Measurements from ENCODE around the gene ATG12. TPM values are rescaled to one million over a fixed set of nuclear protein-coding genes. Genes with fewer than 3 reads are reported as not detected.
A peak's percentile ranks its signal among the peaks of the same experiment; 100 is the strongest.

The ATG12 gene
- polyA plus RNA-seq, 1 of the 3 experiments (the other 2 are of a cell fraction): 29.1 TPM

GRCh38 chr5:115842089-115842935 is 947 bp upstream of the ATG12 start:
- peak overlapping the region; percentile 88 for H3K4me2 ChIP-seq
- under 1% methylated on average over 23 of the region's 68 CpGs for WGBS (ENCODE audit: low lambda C conversion rate)
- POLR2A ChIA-PET: no interaction called here
- DNase-seq: peak; percentile 90
- H4K20me1 ChIP-seq (ENCODE audit: insufficient read depth): peaks cover 51% of the 10 kb centered on the region
- no peaks in the 10 kb centered on the region for H3K9me3 ChIP-seq
- TF ChIP-seq SIN3A (IDR thresholded peaks at IDR 0.05; ENCODE audit: borderline replicate concordance, low read depth, low read length) (peak; percentile 80; the same call in 1 of the 2 replicates), MXI1 (IDR thresholded peaks at IDR 0.05; ENCODE audit: low read depth, low read length) (peak; percentile 24), TCF12 (IDR thresholded peaks at IDR 0.05) (0 out of 2 replicates have a peak, but pooled peaks have one; percentile 4), CTCF (IDR thresholded peaks at IDR 0.05) (peak; percentile 41), FOSL2 (IDR thresholded peaks at IDR 0.05; ENCODE audit: borderline replicate concordance, low read depth) (no peak)
- H3K4me3 ChIP-seq (ENCODE audit: low read depth in 2 of 2, low read length in 1 of 2): peak overlapping the region; percentile 87 to 89
- peak overlapping the region; percentile 90 for H3K9ac ChIP-seq
- peaks cover 7 to 10% of the 10 kb centered on the region in 2 experiments for H3K36me3 ChIP-seq (replicated peaks in 1 of 2; ENCODE audit: control insufficient read depth in 1 of 2, insufficient read depth in 2 of 2, low read length in 1 of 2)
- CTCF ChIA-PET: interaction anchor here (1.0 to 2.3 kb wide), 6 partner anchors 10 to 242 kb away, joined by 3 to 18 read pairs (median 4); no protein-coding TSS in a partner anchor
- H3K27ac ChIP-seq (ENCODE audit: low read depth in 2 of 2, low read length in 1 of 2): peak overlapping the region; percentile 95 to 96
- peaks cover 9 to 21% of the 10 kb centered on the region in 2 experiments; a peak in 3 of 4 replicates for H3K4me1 ChIP-seq (ENCODE audit: control insufficient read depth in 1 of 2, insufficient read depth in 2 of 2, low read depth in 1 of 2, low read length in 1 of 2)
- peaks cover 9% of the 10 kb centered on the region for H3F3A ChIP-seq (replicated peaks; ENCODE audit: insufficient read depth)
- H3K9me2 ChIP-seq: no peaks in the 10 kb centered on the region
- peaks cover 91% of the 10 kb centered on the region for H3K79me2 ChIP-seq (ENCODE audit: insufficient read depth)
- peak overlapping the region; percentile 95 for H2AFZ ChIP-seq (ENCODE audit: low read depth)
- no peaks in the 10 kb centered on the region for H3K27me3 ChIP-seq (ENCODE audit: insufficient read depth)

GRCh38 chr5:115840873-115841272 is 492 bp downstream of the ATG12 start:
- H3K36me3 ChIP-seq (replicated peaks in 1 of 2; ENCODE audit: control insufficient read depth in 1 of 2, insufficient read depth in 2 of 2, low read length in 1 of 2): peaks cover 21 to 24% of the 10 kb centered on the region in 2 experiments
- H3K79me2 ChIP-seq (ENCODE audit: insufficient read depth): peaks cover 91% of the 10 kb centered on the region
- H3K27ac ChIP-seq (ENCODE audit: low read depth in 2 of 2, low read length in 1 of 2): peak overlapping the region; percentile 95 to 96
- ChIA-PET POLR2A (no interaction called here), CTCF (interaction anchor here (1.4 to 3.5 kb wide), 4 partner anchors 9 to 227 kb away, joined by 4 to 31 read pairs (median 6); no protein-coding TSS in a partner anchor)
- H4K20me1 ChIP-seq (ENCODE audit: insufficient read depth): peaks cover 47% of the 10 kb centered on the region
- H3K4me2 ChIP-seq: peak overlapping the region; percentile 88
- peak overlapping the region; percentile 90 for H3K9ac ChIP-seq
- H3K9me2 ChIP-seq: no peaks in the 10 kb centered on the region
- no peaks in the 10 kb centered on the region for H3K9me3 ChIP-seq
- DNase-seq: peak; percentile 19
- peak overlapping the region; percentile 87 to 89 for H3K4me3 ChIP-seq (ENCODE audit: low read depth in 2 of 2, low read length in 1 of 2)
- H3K27me3 ChIP-seq (ENCODE audit: insufficient read depth): no peaks in the 10 kb centered on the region
- WGBS (ENCODE audit: low lambda C conversion rate): 0% methylated on average over 5 of the region's 5 CpGs
- H3K4me1 ChIP-seq (ENCODE audit: control insufficient read depth in 1 of 2, insufficient read depth in 2 of 2, low read depth in 1 of 2, low read length in 1 of 2): peaks cover 9 to 21% of the 10 kb centered on the region in 2 experiments; a peak in 3 of 4 replicates
- peaks cover 9% of the 10 kb centered on the region for H3F3A ChIP-seq (replicated peaks; ENCODE audit: insufficient read depth)
- H2AFZ ChIP-seq (ENCODE audit: low read depth): peak overlapping the region; percentile 95; the same call in 1 of the 2 replicates
- no peak for TF ChIP-seq YY1 (IDR thresholded peaks at IDR 0.05; ENCODE audit: low read depth)
- no peak for TF ChIP-seq FOXM1 (IDR thresholded peaks at IDR 0.05; ENCODE audit: low read depth)
- TF ChIP-seq REST (IDR thresholded peaks at IDR 0.05; ENCODE audit: low read depth, low read length): no peak
- TF ChIP-seq RFX5 (IDR thresholded peaks at IDR 0.05; ENCODE audit: low read length): no peak
- TF ChIP-seq FOSL2 (IDR thresholded peaks at IDR 0.05; ENCODE audit: borderline replicate concordance, low read depth): no peak
- no peak for TF ChIP-seq TEAD4 (IDR thresholded peaks at IDR 0.05; ENCODE audit: borderline replicate concordance, insufficient read depth)
- no peak for TF ChIP-seq RAD21 (IDR thresholded peaks at IDR 0.05; ENCODE audit: low read length)
- no peak for TF ChIP-seq RXRA (IDR thresholded peaks at IDR 0.05; ENCODE audit: borderline replicate concordance, low read depth)
- no peak for TF ChIP-seq FOXJ3 (CRISPR knock-in tag; IDR thresholded peaks at IDR 0.05)
- no peak for TF ChIP-seq EZH2phosphoT487 (IDR thresholded peaks at IDR 0.05; ENCODE audit: borderline replicate concordance, low read depth)
- TF ChIP-seq GABPA (IDR thresholded peaks at IDR 0.05; ENCODE audit: low read depth): no peak
- no peak for TF ChIP-seq JUND (IDR thresholded peaks at IDR 0.05)
- TF ChIP-seq USF1 (IDR thresholded peaks at IDR 0.05; ENCODE audit: borderline replicate concordance, low read depth): no peak
- no peak for TF ChIP-seq NRF1 (IDR thresholded peaks at IDR 0.05; ENCODE audit: low read depth, low read length)
- TF ChIP-seq MAX (IDR thresholded peaks at IDR 0.05; ENCODE audit: low read depth): no peak
- TF ChIP-seq MEF2A (IDR thresholded peaks at IDR 0.05; ENCODE audit: borderline replicate concordance, low read depth): no peak
- no peak for TF ChIP-seq NFIC (IDR thresholded peaks at IDR 0.05; ENCODE audit: borderline replicate concordance)

Measured in SK-N-SH (cell line).